HG02763 (cell line): ENCODE data around the gene STING1.
"Not testable (repeated sequence)": the region's sequence is repeated elsewhere in the genome, so short reads cannot be mapped to it uniquely, and the experiment has no call there.

Experiments used
- ATAC-seq: cut with Tn5 transposase; IDR thresholded peaks from one replicate; pipeline ENCODE4 v1.9.1; 2021; ENCODE audit warnings: mild to moderate bottlenecking, moderate library complexity; ENCODE audit not compliant: unreplicated experiment

Gene STING1

DNA sequence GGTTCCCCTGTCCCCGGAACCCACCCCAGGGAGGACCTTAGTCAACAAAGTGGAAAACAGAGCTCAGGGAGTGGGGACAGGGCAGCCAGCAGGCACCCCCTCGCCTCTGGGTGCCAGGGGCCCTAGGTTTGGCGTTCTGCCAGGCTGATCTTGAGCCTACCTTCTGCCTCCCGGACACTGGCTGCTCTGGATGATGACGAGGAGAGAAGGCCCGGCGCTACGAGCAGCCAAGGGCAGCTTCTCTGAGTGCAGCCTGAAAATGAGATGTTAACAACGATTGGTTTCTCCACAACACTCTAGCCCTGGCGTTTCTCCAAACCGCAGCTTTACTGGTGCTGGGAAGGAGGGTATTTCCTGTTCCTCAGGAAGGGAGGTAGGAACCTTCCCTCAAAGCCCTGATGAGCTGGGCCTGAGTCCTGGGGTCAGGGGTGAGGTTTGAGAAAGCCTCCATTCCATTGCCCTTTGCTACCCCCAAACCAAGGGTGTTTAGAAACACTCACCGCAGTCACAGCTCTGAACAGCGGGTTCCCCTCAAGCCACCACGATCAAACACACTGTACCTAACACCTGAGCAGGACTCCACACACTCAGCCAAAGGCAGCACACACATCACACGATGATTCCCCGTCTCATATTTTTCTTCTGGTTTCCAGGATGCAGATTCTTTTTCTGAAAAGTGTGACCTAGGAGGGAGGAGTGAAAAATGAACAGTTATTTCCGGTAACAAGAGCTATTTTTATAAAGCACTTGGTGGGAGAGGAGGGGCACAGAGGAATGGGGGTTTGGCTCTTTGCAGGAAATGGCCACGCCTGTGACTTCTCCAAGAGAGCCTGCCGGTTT, at the start of gene STING1:
TSS of gene STING1 (minus strand) at position 709 of the 840 bp plus-strand sequence. CDS start 1,054 bp downstream, outside the sequence.
- no peak for ATAC-seq

DNA sequence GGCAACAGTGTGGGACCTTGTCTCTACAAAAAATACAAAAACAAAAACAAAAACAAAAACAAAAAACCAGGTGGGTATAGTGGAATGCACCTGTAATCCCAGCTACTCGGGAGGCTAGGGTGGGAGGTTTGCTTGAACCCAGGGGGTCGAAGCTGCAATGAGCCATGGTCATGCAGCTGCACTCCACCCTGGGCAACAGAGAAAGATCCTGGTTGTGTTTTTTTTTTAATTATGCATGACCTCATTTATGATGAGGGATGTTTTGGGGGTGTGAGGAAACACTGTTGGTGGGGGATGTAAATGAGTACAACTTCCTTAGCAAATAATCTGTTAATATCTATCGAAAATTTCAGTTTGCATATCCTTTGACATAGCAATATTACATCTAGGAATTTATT, 49.2 kb upstream of the STING1 start:
- ATAC-seq: no peak

DNA sequence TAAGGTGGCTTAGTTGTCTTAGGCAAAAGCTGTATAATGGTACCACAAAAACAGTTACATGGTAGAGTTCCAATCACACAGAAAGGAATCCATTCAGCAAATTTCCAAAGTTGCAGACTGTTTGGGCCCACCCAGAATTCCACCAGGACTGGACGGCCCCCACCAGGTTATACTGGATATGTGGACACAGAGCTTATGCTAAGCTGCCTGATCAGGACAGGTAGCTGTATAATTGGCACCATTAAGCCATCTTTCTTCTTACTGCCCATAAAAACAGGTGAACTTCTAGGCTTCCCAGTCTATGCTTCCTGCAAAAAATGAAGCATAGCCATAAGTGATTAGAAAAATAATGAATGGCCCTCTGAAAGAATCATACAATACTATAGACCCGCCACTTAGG, 47.5 kb upstream of the STING1 start:
- ATAC-seq: not testable (repeated sequence)

DNA sequence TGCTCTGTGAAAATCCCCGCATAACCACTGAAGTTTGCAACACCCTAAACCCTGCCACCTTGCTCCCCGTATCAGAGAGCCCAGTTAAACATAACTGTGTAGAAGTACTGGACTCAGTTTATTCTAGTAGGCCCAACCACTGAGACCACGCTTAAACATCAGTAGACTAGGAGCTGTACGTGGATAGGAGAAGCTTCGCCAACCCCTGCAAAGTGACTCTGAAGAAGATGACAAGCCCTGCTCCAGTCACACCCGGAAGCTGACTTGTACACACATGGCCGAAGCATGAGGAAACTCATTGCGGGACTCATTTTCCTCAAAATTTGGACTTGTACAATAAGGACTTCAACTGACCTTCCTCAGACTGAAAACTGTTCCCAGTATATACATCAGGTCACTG, 46.1 kb upstream of the STING1 start:
- ATAC-seq: not testable (repeated sequence)

- ATAC-seq: not testable (repeated sequence)
These were observed 45.4 kb upstream of the STING1 start for GRCh38 chr5:139527896-139528467.

DNA sequence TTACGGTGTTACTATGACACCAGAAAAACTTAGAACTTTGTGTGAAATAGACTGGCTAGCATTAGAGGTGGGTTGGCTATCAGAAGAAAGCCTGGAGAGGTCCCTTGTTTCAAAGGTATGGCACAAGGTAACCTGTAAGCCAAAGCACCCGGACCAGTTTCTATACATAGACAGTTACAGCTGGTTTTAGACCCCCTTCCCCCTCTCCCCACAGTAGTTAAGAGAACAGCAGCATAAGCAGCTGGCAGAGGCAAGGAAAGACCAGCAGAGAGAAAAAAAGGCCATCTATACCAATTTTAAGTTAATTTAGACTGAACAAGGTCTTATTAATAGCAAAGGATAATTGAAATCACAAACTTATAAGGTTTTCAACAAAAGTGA, 44.5 kb upstream of the STING1 start:
- not testable (repeated sequence) for ATAC-seq

DNA sequence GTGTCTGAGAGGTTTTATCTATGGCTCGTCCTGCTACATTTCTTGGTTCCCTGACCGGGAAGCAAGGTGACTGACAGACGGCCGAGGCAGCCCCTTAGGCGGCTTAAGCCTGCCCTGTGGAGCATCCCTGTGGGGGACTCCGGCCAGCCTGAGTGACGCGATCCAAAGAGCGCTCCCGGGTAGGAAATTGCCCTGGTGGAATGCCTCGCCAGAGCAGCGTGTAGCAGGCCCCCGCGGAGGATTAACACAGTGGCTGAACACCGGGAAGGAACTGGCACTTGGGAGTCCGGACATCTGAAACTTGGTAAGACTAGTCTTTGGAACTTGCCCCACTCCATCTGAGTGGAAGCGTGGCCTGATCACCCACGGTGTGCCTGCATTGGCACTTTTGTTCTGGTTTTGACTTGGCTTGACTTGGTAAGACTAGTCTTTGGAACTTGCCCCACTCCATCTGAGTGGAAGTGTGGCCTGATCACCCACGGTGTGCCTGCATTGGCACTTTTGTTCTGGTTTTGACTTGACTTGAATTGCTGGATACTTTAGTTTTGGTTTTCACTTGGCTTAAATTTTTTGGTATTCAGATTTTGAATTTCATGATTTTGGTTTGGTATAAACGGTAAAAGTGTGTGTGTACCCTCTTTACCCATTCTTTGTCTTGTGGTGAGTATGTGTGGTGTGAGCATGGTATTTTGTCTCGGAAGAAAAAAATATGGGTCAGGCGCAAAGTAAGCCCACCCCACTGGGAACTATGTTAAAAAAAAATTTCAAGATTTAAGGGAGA, 43.9 kb upstream of the STING1 start:
- ATAC-seq: not testable (repeated sequence)

DNA sequence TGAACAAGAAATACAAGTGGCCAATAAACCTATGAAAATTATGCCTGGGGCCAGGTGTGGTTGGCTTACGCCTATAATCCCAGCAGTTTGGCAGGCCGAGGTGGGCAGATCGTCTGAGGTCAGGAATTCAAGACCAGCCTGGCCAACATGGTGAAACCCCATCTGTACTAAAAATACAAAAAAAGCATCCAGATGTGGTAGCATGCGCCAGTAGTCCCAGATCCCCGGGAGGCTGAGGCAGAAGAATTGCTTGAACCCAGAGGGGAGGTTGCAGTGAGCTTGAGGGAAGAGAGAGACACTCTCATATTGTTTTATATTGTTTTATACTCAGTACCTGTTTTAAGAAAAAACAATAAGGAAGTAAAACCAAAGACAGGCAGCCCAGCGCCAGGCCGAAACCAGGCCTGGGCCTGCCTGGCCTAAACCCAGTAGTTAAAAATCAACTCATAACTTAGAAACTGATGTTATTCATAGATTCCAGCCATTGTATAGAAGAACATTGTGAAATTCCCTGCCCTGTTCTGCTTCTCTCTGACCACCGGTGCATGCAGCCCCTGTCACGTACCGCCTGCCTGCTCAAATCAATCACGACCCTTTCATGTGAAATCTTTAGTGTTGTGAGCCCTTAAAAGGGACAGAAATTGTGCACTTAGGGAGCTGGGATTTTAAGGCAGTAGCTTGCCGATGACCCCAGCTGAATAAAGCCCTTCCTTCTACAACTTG, 43.2 kb upstream of the STING1 start:
- ATAC-seq: not testable (repeated sequence)

- no peak for ATAC-seq
These were observed 42.5 kb upstream of the STING1 start for GRCh38 chr5:139524940-139525585.

GRCh38 chr5:139524446-139524845, 41.9 kb upstream of the STING1 start:
- no peak for ATAC-seq

DNA sequence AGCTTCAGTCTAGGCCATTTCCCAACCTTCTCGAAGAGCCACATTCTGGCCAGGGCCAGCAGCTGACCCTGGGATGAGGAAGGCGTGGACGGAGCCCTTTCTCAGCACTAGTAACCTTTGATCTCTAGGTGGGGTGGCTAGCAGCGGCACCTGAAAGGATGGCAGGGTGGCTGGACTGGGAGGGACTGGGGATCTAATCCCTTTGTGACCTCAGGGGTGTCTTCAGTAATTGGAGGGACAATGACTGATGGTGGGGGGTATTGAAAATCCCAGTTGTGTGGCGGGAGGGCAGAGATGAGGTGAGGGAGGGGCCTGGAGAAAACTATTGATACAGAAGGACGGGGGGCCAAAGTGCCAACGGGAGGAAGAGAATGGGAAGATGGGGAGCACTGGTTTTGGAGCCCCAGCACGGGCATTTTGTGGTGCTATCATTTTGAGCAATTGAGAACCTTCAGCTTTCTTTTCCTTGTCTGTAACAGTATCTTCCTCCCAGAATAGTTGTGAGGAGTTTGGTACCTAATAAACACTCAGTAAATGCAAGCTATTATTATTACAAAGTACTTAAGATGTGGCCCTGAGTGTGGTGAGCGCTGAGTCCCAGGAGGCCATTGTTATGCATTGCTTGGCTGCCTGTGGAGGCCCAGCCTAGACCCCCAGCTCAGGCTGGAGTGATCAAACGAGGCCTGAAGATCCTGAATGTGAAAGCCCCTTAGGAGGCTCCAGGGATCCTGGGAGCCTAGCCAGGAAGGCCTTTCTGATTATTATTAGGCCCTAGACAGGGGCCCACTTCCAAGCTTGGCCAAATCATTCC, 41.3 kb upstream of the STING1 start:
- ATAC-seq: no peak

- peak; percentile 84 for ATAC-seq
These were observed 35.4 kb upstream of the STING1 start for GRCh38 chr5:139517683-139518564.

- ATAC-seq: no peak
These were observed 31.9 kb upstream of the STING1 start for GRCh38 chr5:139514486-139514856.

DNA sequence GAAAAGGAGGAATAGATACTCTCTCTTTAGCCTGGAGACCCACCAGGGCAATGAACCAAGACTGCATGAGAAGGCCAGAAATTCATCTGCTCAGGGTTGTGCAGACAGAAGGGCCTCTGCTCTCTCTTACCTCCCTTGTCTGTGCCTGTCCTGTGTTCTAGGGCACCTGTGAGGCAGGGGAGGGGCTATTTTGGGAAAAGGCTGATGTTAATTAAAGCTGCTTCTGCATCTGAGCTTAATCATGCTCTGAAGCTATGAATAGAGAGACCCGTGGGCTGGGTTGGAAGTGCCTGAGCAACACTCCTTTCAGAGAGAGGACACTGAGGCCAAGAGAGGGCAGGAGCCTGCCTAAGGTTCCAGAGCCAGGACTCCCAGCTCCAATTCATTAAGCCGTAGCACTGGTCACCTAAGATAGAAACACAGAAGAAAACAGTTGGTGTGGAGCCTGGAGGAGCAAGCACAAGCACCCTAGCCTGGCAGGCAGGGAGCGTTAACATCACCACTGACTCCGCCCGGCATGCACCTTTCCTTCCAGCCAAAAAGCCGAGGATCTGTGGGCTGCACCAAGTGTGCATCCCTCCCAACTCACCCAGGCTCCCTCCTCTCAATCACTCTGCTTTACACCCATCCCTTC, 31.4 kb upstream of the STING1 start:
- no peak for ATAC-seq

DNA sequence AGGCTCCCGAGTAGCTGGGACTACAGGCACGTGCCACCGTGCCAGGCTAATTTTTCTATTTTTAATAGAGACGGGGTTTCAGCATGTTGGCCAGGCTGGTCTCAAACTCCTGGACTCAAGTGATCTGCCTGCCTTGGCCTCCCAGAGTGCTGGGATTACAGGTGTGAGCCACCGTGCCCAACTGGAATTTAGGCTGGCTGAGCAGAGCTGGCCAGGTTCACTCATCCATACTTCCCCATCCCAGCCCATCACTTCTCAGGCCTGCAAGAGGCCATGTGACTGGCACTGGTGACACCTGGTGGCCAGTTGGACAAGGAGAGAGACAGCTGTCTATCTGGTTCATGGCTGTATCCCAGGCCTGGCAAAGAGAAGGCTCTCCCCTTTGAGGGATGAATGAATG, 30.9 kb upstream of the STING1 start:
- ATAC-seq: not testable (repeated sequence)

DNA sequence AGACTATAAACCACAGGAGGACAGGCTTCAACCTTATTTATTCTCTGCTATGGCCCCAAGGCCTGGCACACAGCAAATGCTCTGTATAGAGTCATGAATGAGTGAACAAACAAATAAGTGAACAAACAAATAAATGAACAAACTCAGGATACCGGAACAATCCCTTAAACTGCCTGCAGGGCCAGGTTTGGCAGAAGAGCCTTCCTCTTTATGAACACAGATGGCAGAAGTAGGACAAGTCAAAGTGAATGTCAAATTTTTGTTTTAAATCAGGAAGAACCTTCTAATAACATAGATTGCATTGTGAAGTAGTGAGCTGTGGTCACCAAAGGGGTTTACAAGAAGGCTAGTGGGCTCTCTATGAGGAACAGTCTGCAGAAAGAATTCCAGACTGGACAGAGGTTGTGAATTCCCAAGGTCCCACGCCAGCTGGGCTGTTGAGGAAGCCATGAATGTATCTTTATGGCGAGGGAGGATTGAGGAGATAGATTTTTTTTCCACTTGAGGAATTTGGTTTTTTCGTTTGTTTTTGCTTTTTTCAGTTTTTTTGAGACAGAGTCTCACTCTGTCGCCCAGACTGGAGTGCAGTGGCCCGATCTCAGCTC, 30.3 kb upstream of the STING1 start:
- no peak for ATAC-seq

DNA sequence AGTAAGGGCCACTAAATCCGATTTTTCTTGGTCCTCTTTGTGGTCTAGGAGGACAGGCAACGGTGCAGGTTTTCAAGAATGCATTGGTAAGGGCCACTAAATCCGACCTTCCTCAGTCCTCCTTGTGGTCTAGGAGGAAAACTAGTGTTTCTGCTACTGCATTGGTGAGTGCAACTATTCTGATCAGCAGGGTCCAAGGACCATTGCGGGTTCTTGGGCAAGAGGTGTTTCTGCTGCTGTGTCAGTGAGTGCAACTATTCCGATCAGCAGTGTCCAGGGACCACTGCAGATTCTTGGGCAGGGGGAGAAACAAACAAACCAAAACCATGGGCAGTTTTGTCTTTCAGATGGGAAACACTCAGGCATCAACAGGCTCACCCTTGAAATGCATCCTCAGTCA, 22.2 kb upstream of the STING1 start:
- not testable (repeated sequence) for ATAC-seq

DNA sequence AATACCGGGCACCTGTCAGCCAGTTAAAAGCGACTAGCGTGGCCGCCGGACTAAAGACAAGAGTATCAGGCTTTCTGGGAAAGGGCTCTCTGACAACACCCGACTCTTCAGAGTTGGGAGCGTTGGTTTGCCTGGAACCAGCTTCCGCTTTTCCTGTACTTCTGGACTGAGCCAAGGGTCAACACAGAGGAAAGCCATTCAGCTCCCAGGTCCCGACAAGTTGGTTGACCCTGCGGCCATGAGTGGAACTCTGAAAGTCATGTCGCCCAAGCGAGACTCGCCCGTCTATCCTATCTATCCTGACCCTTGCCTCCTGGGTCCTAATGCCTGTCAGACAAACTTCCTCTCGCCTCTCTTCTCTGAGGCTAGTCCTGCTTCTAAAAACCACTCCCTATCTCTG, 21.3 kb upstream of the STING1 start:
- ATAC-seq: not testable (repeated sequence)
